ENCODE measurements around the gene ZNF791.
A peak's percentile ranks its signal among the peaks of the same experiment; 100 is the strongest.
"Not testable (repeated sequence)": the region's sequence is repeated elsewhere in the genome, so short reads cannot be mapped to it uniquely, and the experiment has no call there.

The ZNF791 gene

GRCh38 chr19:12610540-12611360 lies at the start of gene ZNF791, which contains the start of gene ZNF490:
Gene ZNF791 (plus strand): TSS chr19:12610920. CDS start chr19:12611080, 160 bp downstream.
Gene ZNF490 (minus strand): TSS chr19:12610813. CDS start chr19:12610680, 133 bp downstream.
- TF ChIP-seq, protein P1, sequence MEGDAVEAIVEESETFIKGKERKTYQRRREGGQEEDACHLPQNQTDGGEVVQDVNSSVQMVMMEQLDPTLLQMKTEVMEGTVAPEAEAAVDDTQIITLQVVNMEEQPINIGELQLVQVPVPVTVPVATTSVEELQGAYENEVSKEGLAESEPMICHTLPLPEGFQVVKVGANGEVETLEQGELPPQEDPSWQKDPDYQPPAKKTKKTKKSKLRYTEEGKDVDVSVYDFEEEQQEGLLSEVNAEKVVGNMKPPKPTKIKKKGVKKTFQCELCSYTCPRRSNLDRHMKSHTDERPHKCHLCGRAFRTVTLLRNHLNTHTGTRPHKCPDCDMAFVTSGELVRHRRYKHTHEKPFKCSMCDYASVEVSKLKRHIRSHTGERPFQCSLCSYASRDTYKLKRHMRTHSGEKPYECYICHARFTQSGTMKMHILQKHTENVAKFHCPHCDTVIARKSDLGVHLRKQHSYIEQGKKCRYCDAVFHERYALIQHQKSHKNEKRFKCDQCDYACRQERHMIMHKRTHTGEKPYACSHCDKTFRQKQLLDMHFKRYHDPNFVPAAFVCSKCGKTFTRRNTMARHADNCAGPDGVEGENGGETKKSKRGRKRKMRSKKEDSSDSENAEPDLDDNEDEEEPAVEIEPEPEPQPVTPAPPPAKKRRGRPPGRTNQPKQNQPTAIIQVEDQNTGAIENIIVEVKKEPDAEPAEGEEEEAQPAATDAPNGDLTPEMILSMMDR (IDR thresholded peaks at IDR 0.05; ENCODE audit: low read length, missing control alignments): no peak
- DNase-seq (ENCODE audit: low read depth): peak; percentile 98
- H3K4me3 ChIP-seq (replicated peaks; ENCODE audit: low read depth, low read length): peak within 1 kb of the TSS; percentile 100

GRCh38 chr19:12564016-12564664 lies 46.6 kb upstream of the ZNF791 start:
- no peak overlapping the region for H3K4me3 ChIP-seq (replicated peaks; ENCODE audit: low read depth, low read length)
- TF ChIP-seq, protein P1 (IDR thresholded peaks at IDR 0.05; ENCODE audit: low read length, missing control alignments): peak; percentile 98
- peak; percentile 90 for DNase-seq (ENCODE audit: low read depth)

- DNase-seq (ENCODE audit: low read depth): not testable (repeated sequence)
Measured at GRCh38 chr19:12566380-12566779, 44.3 kb upstream of the ZNF791 start.

DNA sequence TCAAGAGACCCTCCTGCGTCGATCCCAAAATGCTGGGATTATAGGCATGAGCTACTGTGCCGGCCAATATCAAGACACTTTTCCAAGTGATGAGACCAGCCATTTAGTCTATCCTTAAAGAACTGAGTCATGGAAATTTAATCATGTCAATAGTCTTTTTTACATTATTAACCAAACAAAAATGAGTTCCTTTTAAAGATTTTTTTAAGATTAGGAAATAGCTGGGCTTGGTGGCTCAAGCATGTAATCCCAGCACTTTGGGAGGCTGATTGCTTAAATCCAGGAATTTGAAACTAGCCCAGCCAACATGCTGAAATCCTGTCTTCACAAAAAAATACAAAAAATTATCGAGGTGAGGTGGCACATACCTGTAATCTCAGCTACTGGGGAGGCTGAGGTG lies 42.8 kb upstream of the ZNF791 start:
- no peak overlapping the region for H3K4me3 ChIP-seq (replicated peaks; ENCODE audit: low read depth, low read length)
- TF ChIP-seq, protein P1 (IDR thresholded peaks at IDR 0.05; ENCODE audit: low read length, missing control alignments): no peak
- no peak for DNase-seq (ENCODE audit: low read depth)

More at GRCh38 chr19:12566380-12566779, 44.3 kb upstream of the ZNF791 start:
- not testable (repeated sequence) for H3K4me3 ChIP-seq (replicated peaks; ENCODE audit: low read depth, low read length)

DNA sequence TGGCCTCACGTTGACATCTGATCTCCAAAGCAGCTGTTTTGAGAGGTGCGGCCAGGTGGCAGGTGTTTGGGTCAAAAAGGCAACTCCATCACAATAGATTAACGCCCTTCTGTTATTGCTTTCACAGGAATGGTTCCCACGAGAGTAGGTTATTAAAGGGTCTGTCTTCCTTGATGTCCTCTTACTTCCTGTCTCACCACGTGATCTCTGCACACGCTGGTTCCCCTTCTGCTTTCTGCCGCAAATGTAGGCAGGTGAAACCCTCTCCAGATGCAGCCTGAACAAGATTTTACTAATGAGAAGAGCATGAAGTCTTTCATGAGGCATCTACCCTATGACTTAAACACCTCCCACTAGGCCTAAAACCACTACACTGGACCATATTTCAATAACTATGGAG lies 36.7 kb upstream of the ZNF791 start:
- TF ChIP-seq, protein P1 (IDR thresholded peaks at IDR 0.05; ENCODE audit: low read length, missing control alignments): no peak
- DNase-seq (ENCODE audit: low read depth): no peak
- H3K4me3 ChIP-seq (replicated peaks; ENCODE audit: low read depth, low read length): no peak overlapping the region

GRCh38 chr19:12578641-12579040 lies 32.1 kb upstream of the ZNF791 start:
- H3K4me3 ChIP-seq (replicated peaks; ENCODE audit: low read depth, low read length): no peak overlapping the region
- no peak for DNase-seq (ENCODE audit: low read depth)
- TF ChIP-seq, protein P1 (IDR thresholded peaks at IDR 0.05; ENCODE audit: low read length, missing control alignments): no peak

DNA sequence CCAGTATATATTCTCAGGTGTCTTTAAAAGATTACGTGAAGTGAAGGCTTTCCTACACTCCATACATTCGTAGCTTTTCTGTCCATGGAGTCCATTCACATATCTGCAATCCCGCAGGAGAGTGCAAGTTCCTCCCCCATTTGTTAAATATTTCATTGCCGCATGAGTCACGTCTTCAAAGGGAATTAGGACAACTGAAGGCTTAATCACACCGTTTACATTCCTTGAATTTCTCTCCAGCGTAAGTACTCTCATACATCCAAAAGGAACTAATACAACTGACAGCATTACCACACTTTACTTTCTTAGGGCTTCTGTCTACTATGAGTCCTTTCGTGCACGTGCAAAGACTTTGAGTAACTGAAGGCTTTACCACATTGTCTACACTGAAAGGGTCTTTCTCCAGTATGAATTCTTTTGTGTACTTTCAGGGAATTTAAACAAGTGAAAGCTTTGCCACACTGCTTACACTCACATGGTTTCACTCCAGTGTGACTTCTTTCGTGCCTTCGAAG lies 30.5 kb upstream of the ZNF791 start:
- peak; percentile 45 for DNase-seq (ENCODE audit: low read depth)
- no peak overlapping the region for H3K4me3 ChIP-seq (replicated peaks; ENCODE audit: low read depth, low read length)
- TF ChIP-seq, protein P1 (IDR thresholded peaks at IDR 0.05; ENCODE audit: low read length, missing control alignments): no peak

Measured in fibroblast of pulmonary artery (primary cell).